T-helper 1 cell (primary cell): Measurements from ENCODE around the gene NKAIN4.

Experiments
- DNase-seq, 5 donors: peaks; one replicate each; pipeline ENCODE4 v3.0.0-alpha.2; 2012 to 2020

Gene NKAIN4

DNA sequence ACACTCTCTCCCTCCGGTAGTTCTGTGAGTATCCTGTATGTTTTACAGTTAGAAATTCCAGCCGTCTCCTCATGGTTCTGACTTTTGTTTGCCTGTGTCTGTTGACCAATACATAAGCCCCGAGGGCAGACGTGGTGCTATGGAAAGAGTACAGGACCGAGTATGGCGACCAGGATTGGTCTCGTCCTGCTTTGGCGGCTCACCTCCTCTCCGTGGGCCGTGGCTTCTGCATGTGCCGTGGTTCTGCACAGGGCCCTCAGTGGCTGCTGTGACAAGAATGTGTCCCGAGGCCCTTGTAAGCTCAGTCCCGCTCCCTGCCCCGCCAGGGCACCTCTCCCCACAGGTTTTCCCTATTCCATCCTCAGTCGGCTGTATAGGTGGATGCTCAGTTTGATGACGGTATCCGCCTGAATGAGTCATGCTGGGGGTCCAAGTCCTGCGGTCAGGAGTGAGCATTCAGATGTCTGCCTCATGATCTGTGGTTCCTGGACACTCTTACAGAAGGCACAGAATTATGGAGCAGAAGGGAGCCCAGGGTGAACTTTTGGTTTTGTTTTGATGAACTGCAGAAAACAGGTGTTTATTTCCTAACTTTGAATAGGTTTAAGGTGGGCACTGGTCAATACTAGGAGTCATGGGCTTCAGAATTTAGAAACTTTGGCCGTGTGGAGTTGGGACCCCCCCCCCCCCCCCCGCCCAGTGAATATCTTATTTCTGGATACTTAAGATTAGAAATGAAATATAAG lies 19.5 kb upstream of the NKAIN4 start:
- DNase-seq, result no peak

DNA sequence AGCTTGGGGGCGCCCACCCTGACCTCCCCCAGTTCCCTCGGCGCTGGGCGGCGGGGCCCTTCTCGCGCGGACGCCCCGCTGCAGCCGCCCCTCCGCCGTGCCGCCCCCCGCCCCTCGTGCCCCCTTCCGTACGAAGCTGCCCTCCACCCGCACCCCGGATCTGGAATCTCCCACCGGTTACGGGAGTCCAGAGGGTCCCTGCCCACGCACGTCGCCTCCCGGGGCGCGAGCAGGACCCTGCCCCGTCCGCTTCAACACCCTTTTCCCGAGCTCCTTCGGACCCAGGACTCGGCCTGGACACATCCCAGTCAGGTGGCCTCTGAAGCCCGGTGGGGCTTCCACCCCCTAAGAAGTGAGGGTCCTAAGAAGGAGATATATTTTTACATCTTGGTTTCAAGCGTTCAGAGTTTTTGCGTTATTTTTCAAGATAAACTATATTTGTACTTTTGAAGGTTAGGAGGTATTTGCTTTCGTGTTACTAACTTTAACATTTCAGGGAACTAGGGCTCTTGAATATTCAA lies 18.9 kb upstream of the NKAIN4 start:
- no peak for DNase-seq

DNA sequence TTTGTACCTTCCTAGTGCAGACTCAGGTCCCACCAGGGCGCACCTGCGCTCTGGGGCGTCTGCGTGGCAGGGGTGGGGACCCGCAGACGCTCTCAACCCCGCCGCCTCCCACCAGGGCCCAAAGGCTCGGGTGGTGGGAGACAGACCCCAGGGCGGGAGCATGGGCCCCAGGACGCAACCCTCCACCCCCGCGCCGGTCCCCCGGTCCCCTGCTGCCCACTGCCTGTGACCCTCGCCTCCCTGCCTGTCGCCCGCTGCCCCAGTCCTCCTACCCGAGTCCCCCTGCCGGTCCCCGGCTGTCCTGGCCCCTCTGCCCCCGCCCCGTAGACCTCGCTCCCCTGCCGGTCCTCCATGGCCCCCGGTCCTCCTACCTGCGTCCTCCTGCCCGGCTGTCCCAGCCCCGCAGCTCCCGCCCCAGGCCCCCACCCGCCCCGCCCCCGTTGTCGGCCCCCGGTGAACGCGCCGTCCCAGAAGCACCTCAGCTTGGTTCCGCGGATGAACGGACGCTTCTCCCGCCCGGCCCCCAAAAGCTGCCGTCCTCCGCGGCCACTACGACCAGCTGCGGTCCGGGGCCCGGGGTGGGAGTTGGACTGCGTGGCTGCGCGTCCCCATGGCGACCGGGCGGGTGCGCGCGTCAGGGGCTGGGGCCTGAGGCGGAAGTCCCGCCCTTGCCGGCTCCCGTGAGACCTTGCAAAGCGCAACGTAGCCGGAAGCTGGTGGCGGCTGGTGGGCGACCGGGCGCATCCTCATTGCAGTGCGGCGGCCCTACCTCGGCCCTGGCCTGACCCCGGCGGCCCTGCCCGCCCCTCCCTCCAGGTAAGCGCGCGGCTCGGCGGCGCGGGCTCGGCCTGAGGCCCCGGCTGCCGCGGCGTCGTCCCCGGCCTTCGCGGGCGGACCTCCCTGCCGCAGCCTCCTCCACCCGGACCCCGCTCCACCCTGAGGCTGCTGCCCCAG lies 18.1 kb upstream of the NKAIN4 start, which contains the start of gene ARFGAP1:
TSS of gene ARFGAP1 (plus strand) at position 709 of the 954 bp plus-strand sequence. CDS start 2,768 bp downstream, outside the sequence.
- peak; percentile 75 to 86 (median 83) for DNase-seq

DNA sequence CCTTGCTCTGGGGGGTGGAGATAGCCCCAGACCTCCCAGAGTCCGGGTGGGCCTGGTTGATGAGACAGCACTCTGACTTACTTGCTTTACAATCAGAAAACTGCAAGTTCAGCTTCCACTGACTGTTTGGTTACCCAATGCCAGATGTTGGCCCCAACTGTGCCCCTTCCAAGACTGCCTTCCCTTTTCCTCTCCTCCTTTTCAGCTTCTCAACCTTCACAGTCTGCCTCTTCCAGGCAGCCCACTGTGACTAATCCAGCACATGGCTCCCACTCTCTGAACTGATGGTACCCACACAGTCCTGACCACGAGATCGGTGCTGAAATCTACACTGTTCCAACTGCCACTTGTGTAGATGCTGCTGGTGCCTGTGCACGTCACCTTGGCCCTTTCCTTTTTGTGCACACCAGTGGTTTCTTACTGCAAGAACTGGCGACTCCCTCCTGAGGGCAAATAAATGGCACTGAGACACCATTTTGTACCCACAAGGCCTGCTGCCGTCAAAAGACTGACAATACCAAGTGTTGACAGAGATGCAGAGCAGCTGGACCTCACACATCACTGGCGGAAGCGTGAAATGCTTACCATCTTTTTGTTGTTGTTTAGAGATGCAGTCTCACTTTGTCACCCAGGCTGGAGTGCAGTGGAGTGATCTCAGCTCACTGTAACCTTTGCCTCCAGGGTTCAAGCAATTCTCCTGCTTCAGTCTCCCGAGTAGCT lies 16.5 kb upstream of the NKAIN4 start:
- no peak for DNase-seq

DNA sequence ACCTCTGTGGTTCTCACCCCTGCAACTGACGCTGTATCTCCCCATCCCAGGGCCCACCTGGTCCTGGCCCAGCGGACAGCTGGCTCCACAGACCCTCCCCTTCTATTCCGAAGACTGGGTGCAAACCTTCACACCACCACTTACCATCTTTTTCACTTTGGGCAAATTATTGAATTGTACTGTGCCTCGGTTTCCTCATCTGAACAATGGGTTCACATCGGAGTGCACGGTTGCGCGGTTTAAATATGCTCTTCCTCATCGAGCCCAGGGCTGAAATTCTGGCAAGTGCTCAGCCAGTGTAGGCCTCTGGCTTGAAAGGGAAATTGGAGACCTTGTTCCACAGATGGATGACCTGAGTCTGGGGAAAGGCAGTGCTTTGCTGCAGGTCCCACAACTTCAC lies 15.5 kb upstream of the NKAIN4 start:
- no peak for DNase-seq

DNA sequence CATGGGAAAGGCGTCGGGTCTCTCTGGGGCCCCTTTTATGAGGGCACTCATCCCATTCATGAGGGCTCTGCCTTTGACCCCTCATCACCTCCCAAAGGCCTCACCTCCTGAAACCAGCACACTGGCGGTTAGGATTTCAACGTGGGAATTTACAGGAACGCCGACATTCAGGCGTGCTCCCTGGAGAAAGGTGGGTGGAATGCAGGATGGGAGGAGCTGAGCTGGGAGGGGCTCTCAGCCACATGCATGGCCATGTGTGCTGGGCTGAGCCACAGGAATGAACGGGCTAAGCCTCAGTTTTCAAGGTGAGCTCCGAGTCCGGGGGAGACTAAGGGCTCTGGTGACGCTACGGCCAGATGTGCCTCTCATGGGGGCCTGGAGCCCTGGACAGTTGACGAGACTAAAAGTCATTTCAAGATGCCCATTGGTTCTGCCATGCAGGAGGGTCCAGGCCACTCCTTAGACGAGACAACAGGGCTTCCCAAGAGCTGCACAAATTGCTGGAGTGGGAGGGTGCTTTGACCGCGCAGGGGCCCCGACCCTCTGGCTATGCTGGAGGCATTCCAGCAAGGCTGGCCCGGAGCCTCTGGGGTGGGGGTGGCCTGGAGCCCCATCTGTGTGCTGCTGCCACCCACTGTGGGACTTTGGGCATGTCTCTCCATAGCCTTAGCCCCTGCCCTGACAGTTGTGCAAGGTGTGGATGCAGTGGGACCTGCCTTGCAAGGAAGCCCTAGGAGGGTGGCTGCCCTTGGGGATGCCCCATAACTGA lies 14.6 kb upstream of the NKAIN4 start:
- DNase-seq, result no peak

DNA sequence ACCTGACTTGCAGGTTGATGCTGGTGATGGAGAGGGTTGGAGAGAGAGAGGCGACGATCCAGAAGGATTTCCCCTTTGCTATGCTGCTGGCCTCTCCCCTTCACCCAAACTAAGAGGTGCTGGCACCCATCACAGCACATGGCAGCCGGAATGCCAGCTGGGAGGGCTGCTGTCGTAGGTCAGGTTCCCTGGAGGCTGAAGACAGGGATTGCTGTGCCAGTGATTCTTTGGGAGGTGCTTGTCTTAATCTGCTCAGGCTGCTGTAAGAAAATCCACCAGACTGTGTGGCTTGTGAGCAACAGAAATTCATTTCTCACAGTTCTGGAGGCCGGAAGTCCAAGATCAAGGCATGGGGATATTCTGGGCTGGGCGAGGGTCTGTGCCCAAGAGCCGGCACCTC lies 14.0 kb upstream of the NKAIN4 start:
- no peak for DNase-seq

DNA sequence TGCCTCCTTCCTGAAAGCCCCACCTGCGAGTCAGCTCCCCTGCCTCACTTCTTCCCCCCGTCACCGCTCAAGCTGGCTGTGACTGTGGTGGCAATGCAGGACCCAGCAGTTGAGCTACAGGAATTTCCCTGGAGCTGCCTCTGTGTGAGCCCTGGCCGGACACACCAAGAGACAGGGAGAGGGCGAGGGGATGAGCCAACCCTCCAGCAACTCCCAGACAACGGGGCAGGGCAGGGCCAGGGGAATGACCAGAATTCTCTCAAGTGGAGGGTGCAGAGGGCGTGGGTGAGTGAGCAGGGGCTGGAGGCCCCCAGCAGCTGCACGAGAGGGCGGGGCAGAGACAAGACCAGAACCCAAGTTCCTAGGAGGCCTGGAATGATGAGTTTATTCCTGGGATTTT lies 13.4 kb upstream of the NKAIN4 start:
- no peak for DNase-seq

DNA sequence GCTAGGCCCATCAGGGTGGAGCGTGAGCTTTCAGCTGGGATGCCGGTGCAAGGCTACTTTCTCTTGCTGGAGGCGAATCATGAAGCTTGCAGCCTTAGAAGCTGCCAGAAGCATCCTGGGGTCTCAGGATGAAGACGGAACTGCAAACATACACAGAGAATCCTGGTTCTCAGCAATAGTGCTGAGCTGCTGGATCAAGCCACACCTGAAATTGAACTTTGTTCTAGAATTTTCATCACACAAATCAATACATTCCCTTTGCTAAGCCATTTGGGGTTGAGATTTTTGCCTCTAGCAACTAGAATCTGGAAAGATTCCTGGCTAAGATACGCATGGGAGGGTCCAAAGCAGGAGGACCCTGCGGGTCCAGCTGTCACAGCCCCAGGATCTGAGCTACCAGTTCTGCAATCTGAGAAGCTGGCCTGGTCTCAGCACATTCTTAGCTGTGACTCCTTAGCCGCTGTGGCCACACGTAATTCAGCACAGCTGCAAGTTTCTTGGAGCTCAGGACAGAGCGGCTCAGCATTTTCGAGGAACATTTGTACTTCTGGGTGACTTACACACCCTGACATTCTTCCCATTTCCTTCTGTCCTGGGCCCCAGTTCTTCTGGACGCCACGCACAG lies 11.7 kb upstream of the NKAIN4 start:
- no peak for DNase-seq

DNA sequence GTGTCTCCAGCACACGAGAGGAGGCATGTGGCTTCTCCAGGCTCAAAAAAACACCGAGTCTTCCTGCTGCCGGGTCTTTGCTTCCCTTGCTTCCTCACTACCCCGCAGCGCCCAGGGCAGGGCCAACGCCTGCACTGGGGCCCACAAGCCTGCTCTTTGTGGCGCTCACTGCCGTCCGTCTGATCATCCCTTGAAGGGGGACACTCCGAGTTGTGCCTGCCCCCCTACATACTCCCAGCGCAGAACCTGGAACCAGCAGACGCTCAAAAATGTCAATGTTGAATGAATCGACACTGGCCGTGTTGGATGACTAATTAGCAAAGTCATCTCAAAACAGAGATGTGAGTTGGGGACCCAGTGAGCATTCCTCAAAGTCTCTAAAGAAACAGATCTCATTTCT lies 10.3 kb upstream of the NKAIN4 start:
- no peak for DNase-seq

DNA sequence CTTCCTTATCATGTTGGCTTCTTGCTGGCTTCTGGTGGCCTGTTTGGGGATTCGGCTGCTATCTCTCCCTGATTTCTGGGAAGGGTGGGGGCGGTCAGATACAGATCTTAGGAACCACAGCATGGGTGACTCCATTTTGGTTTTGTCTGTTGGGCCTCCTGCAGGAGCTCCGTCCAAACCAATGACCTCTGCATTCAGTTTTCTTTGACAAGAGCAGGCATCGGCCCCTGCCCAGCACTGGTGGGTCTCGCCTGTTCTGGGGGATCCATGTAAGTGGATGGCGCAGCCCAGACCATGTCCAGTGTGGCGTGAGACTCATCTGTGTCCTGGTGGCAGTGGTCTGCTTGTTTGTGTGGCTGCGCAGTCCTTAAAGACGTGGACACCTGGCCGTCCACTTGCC lies 9.7 kb upstream of the NKAIN4 start:
- no peak for DNase-seq

DNA sequence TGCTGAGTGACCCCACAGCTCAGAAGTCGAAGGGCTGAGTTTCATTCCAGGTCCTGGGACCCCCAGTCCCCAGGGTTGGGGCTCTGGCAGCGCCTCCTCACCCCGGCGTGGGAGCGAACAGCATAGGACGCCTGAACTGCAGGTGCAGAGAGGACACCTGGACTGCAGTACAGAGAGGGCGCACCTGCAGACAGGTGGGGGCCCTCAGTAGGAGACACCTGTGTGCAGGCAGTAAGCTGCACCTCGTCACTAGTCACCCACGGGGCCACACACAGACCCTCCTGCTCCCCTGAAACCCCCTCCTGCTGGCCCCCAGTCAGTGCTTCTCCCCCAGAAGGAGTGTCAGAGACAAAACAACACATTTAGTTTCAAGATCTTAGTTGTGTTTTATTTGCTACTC lies 8.6 kb upstream of the NKAIN4 start:
- no peak for DNase-seq

DNA sequence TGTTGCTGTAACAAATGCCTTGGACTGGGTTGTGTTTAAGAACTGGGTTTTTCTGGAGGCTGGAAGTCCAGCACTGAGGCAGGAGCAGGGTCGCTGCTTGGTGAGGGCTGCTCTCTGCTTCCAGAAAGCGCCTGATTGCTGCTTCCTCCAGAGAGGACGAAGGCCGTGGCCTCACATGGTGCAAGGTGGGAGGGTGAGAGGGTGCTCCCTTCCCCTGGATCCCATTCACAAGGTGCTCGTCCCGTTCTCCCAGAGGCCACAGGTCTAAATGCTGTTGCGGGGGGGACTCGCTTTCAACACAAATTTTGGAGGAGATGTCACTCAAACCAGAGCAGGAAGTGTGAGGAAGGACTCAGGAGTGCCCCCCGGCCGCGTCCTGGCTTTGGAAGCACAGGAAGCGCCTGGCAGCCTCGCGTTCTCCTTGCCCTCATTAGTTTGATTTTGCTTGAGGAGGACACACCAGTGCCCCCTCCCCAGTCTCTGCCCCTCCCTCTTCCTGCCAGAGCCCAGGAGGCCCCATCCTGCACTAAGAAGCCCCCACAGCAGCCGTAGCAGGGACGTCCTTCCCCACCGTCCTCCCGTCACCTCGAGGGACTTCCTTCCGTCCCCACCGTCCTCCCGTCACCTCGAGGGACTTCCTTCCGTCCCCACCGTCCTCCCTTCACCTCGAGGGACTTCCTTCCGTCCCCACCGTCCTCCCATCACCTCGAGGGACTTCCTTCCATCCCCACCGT lies 7.7 kb upstream of the NKAIN4 start:
- DNase-seq, result no peak

DNA sequence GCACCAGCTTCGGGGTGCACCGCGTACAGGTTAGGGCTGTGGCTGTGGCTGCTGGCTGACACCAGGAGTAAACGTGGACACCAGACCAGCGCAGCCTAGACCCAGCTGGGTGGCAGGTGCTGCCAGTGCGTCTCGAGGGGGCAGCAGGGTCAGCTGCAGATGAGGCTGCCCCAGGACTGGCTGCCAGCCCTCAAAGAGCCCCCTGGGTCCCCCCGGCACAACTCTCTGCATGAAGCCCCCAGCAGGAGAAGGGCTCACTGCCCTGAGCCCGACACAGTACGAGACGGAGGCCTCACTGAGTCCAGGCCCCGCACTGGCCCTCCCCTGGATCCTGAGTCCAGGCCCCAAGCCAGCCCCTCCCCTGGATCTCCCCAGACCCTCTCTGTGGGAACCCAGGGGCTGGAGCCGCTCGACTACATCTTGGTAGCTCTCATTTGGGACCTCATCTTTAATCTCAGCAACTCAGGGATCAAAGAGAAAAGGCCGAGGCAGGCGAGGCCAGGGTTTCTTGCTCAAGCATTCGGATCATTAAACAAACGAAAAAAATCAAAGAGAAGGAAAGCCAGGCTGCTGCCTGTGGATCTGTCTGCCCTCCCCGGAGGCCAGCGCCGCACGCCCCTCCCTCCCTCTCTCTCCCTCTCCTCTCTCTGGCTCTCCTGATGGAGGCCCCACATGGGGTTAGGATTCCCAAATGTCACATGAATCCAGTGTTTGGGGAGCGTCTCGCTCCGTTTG lies 7.0 kb upstream of the NKAIN4 start:
- no peak for DNase-seq

DNA sequence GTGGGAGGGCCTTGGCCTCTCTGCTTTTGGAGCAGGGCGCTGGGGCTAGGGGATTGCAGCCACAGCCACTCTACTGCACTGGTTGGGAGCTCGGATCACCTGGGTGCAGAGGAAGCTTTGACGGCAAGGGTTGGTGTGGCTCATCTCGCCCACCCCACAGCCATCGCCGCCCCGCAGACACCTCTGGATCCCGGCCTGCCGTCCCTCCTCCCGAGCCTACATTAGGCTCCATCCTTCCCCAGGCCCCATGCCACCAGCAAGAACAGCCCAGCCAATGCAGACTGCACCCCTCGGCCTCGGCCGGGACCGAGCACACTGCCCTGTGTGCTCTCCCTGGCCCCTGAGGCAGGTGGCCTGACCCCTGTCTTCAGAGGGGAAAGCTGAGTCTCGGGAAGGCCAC lies 6.3 kb upstream of the NKAIN4 start:
- no peak for DNase-seq

DNA sequence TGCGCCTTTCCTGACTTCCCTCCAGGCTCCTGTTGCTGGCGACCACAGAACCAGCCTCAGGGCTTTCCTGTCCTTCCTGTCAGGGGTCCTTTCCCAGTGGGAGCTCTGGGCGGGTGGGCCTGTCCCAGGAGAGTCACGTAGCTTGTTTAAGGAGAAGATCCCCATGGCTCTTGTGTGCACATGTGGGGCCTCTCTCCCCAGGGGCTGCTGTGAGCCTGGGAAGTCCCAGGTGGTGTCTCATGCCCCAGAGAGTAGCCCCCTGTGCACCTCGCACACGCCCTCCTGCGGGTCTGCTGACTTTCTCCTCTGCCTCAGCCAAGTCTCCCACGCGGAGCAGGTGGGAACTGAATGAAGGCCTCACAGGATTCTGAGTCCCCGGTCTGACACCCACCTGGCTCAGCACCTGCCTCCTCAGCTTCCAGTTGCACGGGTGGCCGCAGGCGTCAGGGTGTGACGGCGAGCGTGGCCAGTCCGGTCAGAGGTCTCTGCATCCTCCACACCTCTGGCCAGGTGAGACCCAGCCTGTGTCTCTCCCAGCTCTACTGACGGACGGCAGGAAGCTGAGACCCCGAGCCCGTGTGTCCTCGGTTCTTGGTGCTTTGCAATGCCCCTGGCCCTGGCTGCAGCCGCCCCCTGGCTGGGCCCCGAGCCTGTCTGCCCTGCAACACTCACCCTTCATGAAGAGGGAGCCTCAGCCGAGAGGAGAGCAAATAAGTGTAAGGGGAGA lies 5.6 kb upstream of the NKAIN4 start:
- DNase-seq, result no peak

DNA sequence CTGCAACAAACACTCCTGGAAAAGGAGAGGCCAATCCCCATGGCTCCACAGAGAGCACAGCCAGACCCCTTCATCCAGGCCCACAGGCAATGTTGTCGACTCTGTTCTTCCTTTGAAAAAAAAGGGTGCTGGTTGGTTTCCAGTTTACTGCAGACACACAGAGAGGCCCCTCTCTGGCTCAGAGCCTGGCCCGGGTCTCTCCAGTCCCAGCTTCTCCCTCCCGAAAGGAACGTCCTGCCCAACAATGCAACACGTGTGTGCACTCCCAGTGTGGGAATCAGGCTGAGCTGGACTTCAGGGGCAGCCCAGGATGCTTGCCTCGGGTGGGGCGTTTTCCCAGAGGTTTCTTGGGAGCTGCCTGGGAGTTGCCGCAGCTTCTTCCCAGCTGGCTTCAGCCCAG lies 4.5 kb upstream of the NKAIN4 start:
- no peak for DNase-seq

DNA sequence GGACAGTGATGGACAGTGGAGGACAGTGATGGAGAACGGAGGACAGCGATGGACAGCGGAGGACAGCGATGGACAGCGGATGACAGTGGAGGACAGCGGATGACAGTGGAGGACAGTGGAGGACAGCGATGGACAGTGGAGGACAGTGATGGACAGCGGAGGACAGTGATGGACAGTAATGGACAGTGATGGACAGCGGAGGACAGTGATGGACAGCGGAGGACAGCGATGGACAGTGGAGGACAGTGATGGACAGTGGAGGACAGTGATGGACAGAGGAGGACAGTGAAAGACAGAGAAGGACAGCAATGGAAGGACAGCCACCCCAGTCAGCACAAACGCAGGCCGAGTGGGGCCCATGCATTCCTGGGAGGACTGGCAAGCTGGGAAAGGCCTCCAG lies 3.4 kb upstream of the NKAIN4 start:
- no peak for DNase-seq

DNA sequence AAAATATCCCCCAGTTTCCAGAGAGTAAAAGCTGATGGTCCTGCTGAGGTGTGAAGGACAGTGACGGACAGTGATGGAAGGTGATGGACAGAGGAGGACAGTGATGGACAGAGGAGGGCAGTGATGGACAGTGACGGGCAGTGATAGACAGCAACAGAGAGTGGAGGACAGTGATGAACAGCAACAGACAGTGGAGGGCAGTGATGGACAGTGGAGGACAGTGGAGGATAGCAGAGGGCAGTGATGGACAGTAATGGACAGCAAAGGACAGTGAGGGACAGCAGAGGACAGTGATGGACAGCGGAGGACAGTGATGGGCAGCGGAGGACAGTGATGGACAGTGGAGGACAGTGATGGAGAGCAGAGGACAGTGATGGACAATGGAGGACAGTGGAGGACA lies 2.7 kb upstream of the NKAIN4 start:
- no peak for DNase-seq
